Common myeloid progenitor, CD34-positive (primary cell): ENCODE results near the gene FAM229A.

Experiments
- CTCF ChIA-PET: fragments of 350-600 bp; sonication (Branson Sonifier 250); formaldehyde crosslinking; loops from one replicate; lab custom pipeline; 2021; ENCODE audit warnings: antibody characterized with exemption; lab: Charles Lee
- POLR2A ChIA-PET: fragments of 350-600 bp; sonication (Branson Sonifier 250); formaldehyde crosslinking; loops from one replicate; lab custom pipeline; 2021; ENCODE audit warnings: antibody characterized with exemption; lab: Charles Lee
- DNase-seq, 3 donors: peaks; one replicate each; pipeline versions ENCODE4 v3.0.0 to v3.0.0-alpha.2; 2013
- H3K27ac ChIP-seq, 2 experiments: 1 replicate in 1 of 2; 2 replicates in 1 of 2; pipeline ENCODE4 v1.7.0; 2013; ENCODE audit warnings: inconsistent platforms in 2 of 2, low read length in 2 of 2, mild to moderate bottlenecking in 2 of 2, low read depth in 1 of 2, moderate library complexity in 1 of 2; ENCODE audit not compliant: severe bottlenecking in 2 of 2, insufficient read depth in 1 of 2, poor library complexity in 1 of 2
- H3K27me3 ChIP-seq, 5 experiments: replicated peaks in 2 of 5; 1 replicate in 3 of 5; 2 replicates in 2 of 5; pipeline versions ENCODE4 v1.6.1 to v1.7.0; 2013; ENCODE audit warnings: low read length in 4 of 5, mild to moderate bottlenecking in 2 of 5, moderate library complexity in 2 of 5, inconsistent platforms in 1 of 5; ENCODE audit not compliant: insufficient read depth in 5 of 5, control insufficient read depth in 4 of 5
- H3K36me3 ChIP-seq, 4 experiments: 1 replicate in 2 of 4; 2 replicates in 2 of 4; pipeline versions ENCODE4 v1.6.1 to v1.7.0; 2013; ENCODE audit warnings: low read length in 3 of 4, control low read depth in 1 of 4, mild to moderate bottlenecking in 1 of 4; ENCODE audit not compliant: control insufficient read depth in 4 of 4, insufficient read depth in 4 of 4
- H3K4me1 ChIP-seq, 4 experiments: 1 replicate in 3 of 4; 2 replicates in 1 of 4; pipeline versions ENCODE4 v1.6.1 to v1.7.1; 2013; ENCODE audit warnings: low read length in 3 of 4, mild to moderate bottlenecking in 3 of 4, control low read depth in 1 of 4, inconsistent platforms in 1 of 4, moderate library complexity in 1 of 4; ENCODE audit not compliant: control insufficient read depth in 4 of 4, insufficient read depth in 4 of 4; ENCODE audit errors: control extremely low read depth in 1 of 4
- H3K4me3 ChIP-seq, 7 experiments: 1 replicate in 4 of 7; 2 replicates in 3 of 7; pipeline versions ENCODE4 v1.5.1 to v1.7.0; 2013; ENCODE audit warnings: mild to moderate bottlenecking in 7 of 7, low read length in 6 of 7, moderate library complexity in 6 of 7, inconsistent platforms in 2 of 7, low read depth in 2 of 7, control low read depth in 1 of 7; ENCODE audit not compliant: insufficient read depth in 4 of 7, control insufficient read depth in 1 of 7; ENCODE audit errors: extremely low read depth in 1 of 7
- H3K9me3 ChIP-seq, 5 experiments: 1 replicate in 4 of 5; 2 replicates in 1 of 5; pipeline versions ENCODE4 v1.6.1 to v1.7.1; 2013; ENCODE audit warnings: low read length in 4 of 5, mild to moderate bottlenecking in 2 of 5, inconsistent platforms in 1 of 5, low read depth in 1 of 5, moderate library complexity in 1 of 5; ENCODE audit not compliant: control insufficient read depth in 4 of 5, insufficient read depth in 2 of 5; ENCODE audit errors: control extremely low read depth in 1 of 5
- WGBS: methylation state at CpG from one replicate; pipeline ENCODE4 v1.1.5; 2013; ENCODE audit not compliant: insufficient coverage; 5-methylcytosine and 5-hydroxymethylcytosine counted together

Gene FAM229A

DNA sequence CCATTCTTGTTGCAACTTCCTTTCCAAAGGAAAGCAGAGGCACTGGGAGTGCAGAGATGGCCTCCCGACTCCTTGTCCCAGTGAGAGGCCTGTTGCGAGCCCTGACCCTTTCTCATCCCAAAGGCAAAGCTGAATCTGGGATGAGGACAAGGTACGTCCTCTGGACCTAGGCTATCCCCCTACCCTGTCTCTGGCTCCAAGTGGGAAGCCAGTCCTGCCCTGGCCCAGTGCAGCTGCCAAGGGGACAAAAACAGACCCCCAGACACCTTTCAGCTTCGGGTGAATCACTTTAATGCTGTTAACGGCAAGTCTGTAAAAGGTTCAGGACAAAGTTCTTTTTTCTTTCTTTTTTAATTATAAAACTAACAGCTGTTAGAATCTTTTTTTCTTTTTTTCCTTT, 2.6 kb upstream of the FAM229A start:
- ChIA-PET CTCF (interaction anchor here (0.6 to 2.9 kb wide), 7 partner anchors 8 to 29 kb away, joined by 3 to 14 read pairs (median 3); partner anchors contain the start of gene MARCKSL1), POLR2A (no interaction called here)
- no peak overlapping the region for H3K4me3 ChIP-seq
- H3K36me3 ChIP-seq = peaks cover 2 to 55% (median 48%) of the 10 kb centered on the region in 4 experiments
- no peak for DNase-seq
- no peak overlapping the region for H3K27ac ChIP-seq
- H3K9me3 ChIP-seq = no peaks in the 10 kb centered on the region
- peaks cover under 1 to 16% (median 13%) of the 10 kb centered on the region in 4 experiments for H3K4me1 ChIP-seq
- 100% methylated on average over 4 of the region's 5 CpGs for WGBS
- H3K27me3 ChIP-seq = peaks cover 0 to 14% (median 2%) of the 10 kb centered on the region in 5 experiments

DNA sequence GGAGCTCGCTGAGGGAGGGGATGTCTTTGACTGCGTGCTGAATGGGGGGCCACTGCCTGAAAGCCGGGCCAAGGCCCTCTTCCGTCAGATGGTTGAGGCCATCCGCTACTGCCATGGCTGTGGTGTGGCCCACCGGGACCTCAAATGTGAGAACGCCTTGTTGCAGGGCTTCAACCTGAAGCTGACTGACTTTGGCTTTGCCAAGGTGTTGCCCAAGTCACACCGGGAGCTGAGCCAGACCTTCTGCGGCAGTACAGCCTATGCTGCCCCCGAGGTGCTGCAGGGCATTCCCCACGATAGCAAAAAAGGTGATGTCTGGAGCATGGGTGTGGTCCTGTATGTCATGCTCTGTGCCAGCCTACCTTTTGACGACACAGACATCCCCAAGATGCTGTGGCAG, 1.4 kb upstream of the FAM229A start:
- Histone ChIP-seq H3K4me1 (peaks cover 3 to 18% (median 15%) of the 10 kb centered on the region in 4 experiments), H3K9me3 (no peaks in the 10 kb centered on the region), H3K36me3 (peaks cover 2 to 46% (median 42%) of the 10 kb centered on the region in 4 experiments), H3K27ac (no peak overlapping the region), H3K4me3 (no peak overlapping the region), H3K27me3 (peaks cover 0 to 14% (median 2%) of the 10 kb centered on the region in 5 experiments)
- CTCF ChIA-PET = interaction anchor here (0.8 to 2.9 kb wide), 6 partner anchors 9 to 148 kb away, joined by 3 to 14 read pairs (median 4); no protein-coding TSS in a partner anchor
- no peak for DNase-seq
- POLR2A ChIA-PET = interaction anchor here (1.9 kb wide), 1 partner anchor 9 kb away, joined by 7 read pairs; no protein-coding TSS in a partner anchor
- WGBS = 97% methylated on average over 11 of the region's 12 CpGs

GRCh38 chr1:32361674-32362473, 411 bp downstream of the FAM229A start:
- H3K4me1 ChIP-seq = peaks cover 3 to 18% (median 15%) of the 10 kb centered on the region in 4 experiments
- ChIA-PET CTCF (interaction anchor here (1.1 to 2.9 kb wide), 5 partner anchors 10 to 146 kb away, joined by 3 to 14 read pairs (median 3); partner anchors contain the start of gene MARCKSL1), POLR2A (interaction anchor here (1.9 to 2.9 kb wide), 2 partner anchors 11 to 27 kb away, joined by 7 to 13 read pairs; partner anchors contain the start of gene MARCKSL1)
- DNase-seq = peak; percentile 34 to 39 (median 34)
- H3K36me3 ChIP-seq = peaks cover 2 to 28% (median 26%) of the 10 kb centered on the region in 4 experiments
- 4% methylated on average over 71 of the region's 91 CpGs for WGBS
- H3K27me3 ChIP-seq = peaks cover 0 to 14% (median 2%) of the 10 kb centered on the region in 5 experiments
- H3K27ac ChIP-seq = no peak overlapping the region
- H3K9me3 ChIP-seq = no peaks in the 10 kb centered on the region
- H3K4me3 ChIP-seq = peak overlapping the region in 5 of 7 experiments; percentile 15 to 64 (median 54)

GRCh38 chr1:32361308-32361673, 994 bp downstream of the FAM229A start:
- H3K4me3 ChIP-seq = no peak overlapping the region
- peak in 1 of 3 donors; percentile 25 for DNase-seq

GRCh38 chr1:32358435-32358834, 3.9 kb downstream of the FAM229A start:
- H3K27me3 ChIP-seq = peaks cover 0 to 14% (median 2%) of the 10 kb centered on the region in 5 experiments
- H3K4me3 ChIP-seq = no peak overlapping the region
- H3K4me1 ChIP-seq = peaks cover 3 to 20% (median 17%) of the 10 kb centered on the region in 4 experiments
- no peak for DNase-seq
- ChIA-PET POLR2A (no interaction called here), CTCF (interaction anchor here (1.0 to 2.1 kb wide), 2 partner anchors 8 to 21 kb away, joined by 3 to 9 read pairs; no protein-coding TSS in a partner anchor)
- 100% methylated on average over 3 of the region's 3 CpGs for WGBS
- H3K27ac ChIP-seq = no peak overlapping the region
- H3K36me3 ChIP-seq = peaks cover 0 to 4% (median 2%) of the 10 kb centered on the region in 4 experiments
- no peaks in the 10 kb centered on the region for H3K9me3 ChIP-seq

More at GRCh38 chr1:32361308-32361673, 994 bp downstream of the FAM229A start:
- H3K36me3 ChIP-seq = peaks cover 2 to 22% (median 22%) of the 10 kb centered on the region in 4 experiments
- H3K27ac ChIP-seq = no peak overlapping the region
- H3K4me1 ChIP-seq = peaks cover 3 to 18% (median 15%) of the 10 kb centered on the region in 4 experiments
- 55% methylated on average over 12 of the region's 35 CpGs for WGBS
- peaks cover 0 to 14% (median 2%) of the 10 kb centered on the region in 5 experiments for H3K27me3 ChIP-seq
- ChIA-PET CTCF (interaction anchor here (1.6 kb wide), 1 partner anchor 145 kb away, joined by 3 read pairs; no protein-coding TSS in a partner anchor), POLR2A (interaction anchor here (2.9 kb wide), 1 partner anchor 26 kb away, joined by 13 read pairs; the partner anchor contains the start of gene MARCKSL1)
- no peaks in the 10 kb centered on the region for H3K9me3 ChIP-seq

GRCh38 chr1:32357614-32358013, 4.7 kb downstream of the FAM229A start:
- ChIA-PET CTCF (interaction anchor here (1.0 to 2.1 kb wide), 2 partner anchors 9 to 20 kb away, joined by 3 to 9 read pairs; no protein-coding TSS in a partner anchor), POLR2A (no interaction called here)
- no peaks in the 10 kb centered on the region for H3K36me3 ChIP-seq
- no peak overlapping the region for H3K4me3 ChIP-seq
- H3K27me3 ChIP-seq = peaks cover 0 to 13% (median 2%) of the 10 kb centered on the region in 5 experiments
- peaks cover 3 to 26% (median 21%) of the 10 kb centered on the region in 4 experiments for H3K4me1 ChIP-seq
- no peak overlapping the region for H3K27ac ChIP-seq
- no peaks in the 10 kb centered on the region for H3K9me3 ChIP-seq
- 88% methylated on average over 5 of the region's 6 CpGs for WGBS
- no peak for DNase-seq
